ENCODE data around the gene TMEM169. TPM values are rescaled to one million over a fixed set of nuclear protein-coding genes. Genes with fewer than 3 reads are reported as not detected.

TMEM169 gene
- total and polyA plus RNA-seq, 2 of the 4 experiments (the other 2 are of a cell fraction): 0.15 to 0.54 TPM

GRCh38 chr2:216049452-216049851 lies 32.3 kb upstream of the TMEM169 start:
- Histone ChIP-seq H2AK9ac (replicated peaks; ENCODE audit: low read depth, low read length, poor library complexity) (no peak overlapping the region), H4K8ac (ENCODE audit: low read depth in 2 of 2, low read length in 2 of 2) (no peak overlapping the region), H3K9me1 (ENCODE audit: insufficient read depth, low read length) (0 out of 2 replicates have a peak, but pooled peaks cover 4% of the 10 kb centered on the region), H2BK120ac (ENCODE audit: low read depth, low read length) (no peak overlapping the region), H3K4me2 (ENCODE audit: low read depth, low read length) (no peak overlapping the region), H3K9ac (ENCODE audit: low read depth, low read length) (no peak overlapping the region), H2BK5ac (ENCODE audit: low read depth, low read length, poor library complexity, severe bottlenecking) (no peak overlapping the region), H4K5ac (ENCODE audit: low read depth, low read length) (no peak overlapping the region), H3K27me3 (ENCODE audit: control insufficient read depth, insufficient read depth, low read length) (no peaks in the 10 kb centered on the region), H3K23ac (ENCODE audit: low read depth, low read length) (no peak overlapping the region), H4K20me1 (ENCODE audit: insufficient read depth, low read length) (no peaks in the 10 kb centered on the region), H3K56ac (ENCODE audit: extremely low read depth, insufficient read depth, low read length) (no peak overlapping the region), H2BK15ac (ENCODE audit: low read depth, low read length) (no peak overlapping the region), H3K4me1 (ENCODE audit: control insufficient read depth, insufficient read depth, low read length) (no peaks in the 10 kb centered on the region), H3K79me1 (ENCODE audit: low read depth in 1 of 2, low read length in 2 of 2) (no peaks in the 10 kb centered on the region), H3K4ac (ENCODE audit: low read depth, low read length) (no peak overlapping the region), H3K36me3 (ENCODE audit: control insufficient read depth, insufficient read depth, low read length) (0 out of 2 replicates have a peak, but pooled peaks cover 2% of the 10 kb centered on the region), H3K9me3 (ENCODE audit: control insufficient read depth, insufficient read depth, low read length) (no peaks in the 10 kb centered on the region), H2AFZ (replicated peaks; ENCODE audit: low read length, poor library complexity) (no peak overlapping the region), H3K18ac (ENCODE audit: low read depth, low read length) (no peak overlapping the region), H2BK20ac (ENCODE audit: low read depth, low read length) (no peak overlapping the region), H3K27ac (ENCODE audit: insufficient read depth, low read length) (no peak overlapping the region), H2AK5ac (ENCODE audit: low read depth, low read length) (no peak overlapping the region), H3K4me3 (ENCODE audit: insufficient read depth, low read depth, low read length) (no peak overlapping the region), H4K91ac (ENCODE audit: insufficient read depth, low read depth, low read length) (no peak overlapping the region), H3K14ac (replicated peaks; ENCODE audit: low read depth, low read length) (no peak overlapping the region)
- in situ Hi-C loops (cut with MboI; ENCODE audit: low sequenced_read_pairs) (no loop called here), dilution Hi-C loops (cut with HindIII; ENCODE audit: low sequenced_read_pairs, unreplicated experiment) (no loop called here), intact Hi-C loops (cut with micrococcal nuclease) (no loop called here)
- POLR2A ChIA-PET (ENCODE audit: unreplicated experiment): no interaction called here
- CTCF ChIA-PET: no interaction called here
- no peak for ATAC-seq (ENCODE audit: low read depth)
- TF ChIP-seq POLR2A (IDR thresholded peaks at IDR 0.05; ENCODE audit: low read depth, low read length) (no peak), MAZ (IDR thresholded peaks at IDR 0.05; ENCODE audit: borderline replicate concordance, low read depth, low read length) (no peak), ELK1 (IDR thresholded peaks at IDR 0.05; ENCODE audit: borderline replicate concordance, low read depth, low read length) (no peak), CEBPB (IDR thresholded peaks at IDR 0.05; ENCODE audit: low read depth, low read length) (no peak), SMC3 (IDR thresholded peaks at IDR 0.05; ENCODE audit: low read depth, low read length) (no peak), CHD1 (IDR thresholded peaks at IDR 0.05; ENCODE audit: low read depth, low read length) (no peak), RCOR1 (IDR thresholded peaks at IDR 0.05; ENCODE audit: insufficient replicate concordance, low read length) (no peak), MXI1 (IDR thresholded peaks at IDR 0.05; ENCODE audit: borderline replicate concordance, low read depth, low read length) (no peak)
- no CpG with 5 or more reads among the region's 2 CpGs for WGBS, 2 experiments (ENCODE audit: extremely low coverage in 2 of 2, insufficient read length in 1 of 2)
- no TSS peak for BruUV-seq (replicated peaks)
- DNase-seq: no peak
